Lower lobe of right lung (tissue), 2 donors: ENCODE measurements around the gene SPATA20. TPM values are rescaled to one million over a fixed set of nuclear protein-coding genes. Genes with fewer than 3 reads are reported as not detected.

Experiments
- ATAC-seq, 2 donors: fragments of 200-7000 bp; cut with Tn5 transposase; one replicate each; pipeline ENCODE4 v1.9.1; 2020 to 2022; ENCODE audit warnings: mild to moderate bottlenecking in 2 of 2, moderate library complexity in 2 of 2
- DNase-seq: peaks from one replicate; pipeline ENCODE4 v3.0.0-alpha.2; 2020
- H3K27ac ChIP-seq: fragments of 200-600 bp; one replicate; pipeline ENCODE4 v1.8.0; 2022
- H3K27me3 ChIP-seq: fragments of 200-600 bp; one replicate; pipeline ENCODE4 v1.8.0; 2022; ENCODE audit warnings: low read depth
- H3K36me3 ChIP-seq: fragments of 200-600 bp; one replicate; pipeline ENCODE4 v1.8.0; 2022; ENCODE audit warnings: mild to moderate bottlenecking
- H3K4me1 ChIP-seq: fragments of 200-600 bp; one replicate; pipeline ENCODE4 v1.8.0; 2022
- H3K4me3 ChIP-seq: fragments of 200-600 bp; one replicate; pipeline ENCODE4 v1.8.0; 2022; ENCODE audit warnings: mild to moderate bottlenecking
- H3K9me3 ChIP-seq: fragments of 200-600 bp; one replicate; pipeline ENCODE4 v1.8.0; 2022
- CTCF ChIP-seq: fragments of 200-600 bp; IDR thresholded peaks from one replicate; pipeline ENCODE4 v1.8.0; 2022; ENCODE audit warnings: antibody characterized with exemption, mild to moderate bottlenecking
- intact Hi-C: fragments of 100-400 bp; cut with DNase I; formaldehyde crosslinking; loops from one replicate; pipeline ENCODE4 v1.11.0; 2022
- total RNA-seq: library from RNA; stranded (reverse); fragmentation: NEBNext Ultra II Directional; extraction: Animal tissue kit (Norgen Biotek cat#: 25700); gene quantifications from one replicate; pipeline ENCODE4 v1.2.1, GENCODE V29; 2021
- donor health status: DM: no; HTN: yes; CAD: no; lungs with severe emphysema.

SPATA20 gene
- total RNA-seq, 1 donor from 2014 or later = 29.7 TPM

- intact Hi-C loops = no loop called here
- peaks cover 40% of the 10 kb centered on the region for H3K27me3 ChIP-seq
- DNase-seq (peak; percentile 56), ATAC-seq (peak; percentile 76 to 82)
- TF ChIP-seq CTCF = peak; percentile 34
- H3K4me3 ChIP-seq = no peak overlapping the region
- no peaks in the 10 kb centered on the region for H3K36me3 ChIP-seq
- H3K9me3 ChIP-seq = no peaks in the 10 kb centered on the region
- no peak overlapping the region for H3K27ac ChIP-seq
- H3K4me1 ChIP-seq = peaks cover 29% of the 10 kb centered on the region
These were observed 12.6 kb upstream of the SPATA20 start for GRCh38 chr17:50534222-50534978.

GRCh38 chr17:50534979-50535326 is 12.0 kb upstream of the SPATA20 start:
- intact Hi-C loops = no loop called here
- Histone ChIP-seq H3K9me3 (no peaks in the 10 kb centered on the region), H3K4me1 (peaks cover 29% of the 10 kb centered on the region), H3K27ac (no peak overlapping the region), H3K27me3 (peaks cover 39% of the 10 kb centered on the region), H3K36me3 (no peaks in the 10 kb centered on the region), H3K4me3 (no peak overlapping the region)
- TF ChIP-seq CTCF = no peak
- no peak for DNase-seq
- no peak for ATAC-seq

- intact Hi-C loops = no loop called here
- Histone ChIP-seq H3K27ac (no peak overlapping the region), H3K27me3 (peaks cover 34% of the 10 kb centered on the region)
These were observed 11.6 kb upstream of the SPATA20 start for GRCh38 chr17:50535407-50535806.

GRCh38 chr17:50536683-50537646 is 10.0 kb upstream of the SPATA20 start:
- H3K36me3 ChIP-seq = no peaks in the 10 kb centered on the region
- ATAC-seq (no peak), DNase-seq (no peak)
- no peaks in the 10 kb centered on the region for H3K9me3 ChIP-seq
- H3K27me3 ChIP-seq = peaks cover 24% of the 10 kb centered on the region
- no peak for TF ChIP-seq CTCF
- no peak overlapping the region for H3K4me3 ChIP-seq
- intact Hi-C loops = no loop called here
- no peak overlapping the region for H3K27ac ChIP-seq
- peaks cover 35% of the 10 kb centered on the region for H3K4me1 ChIP-seq

More at GRCh38 chr17:50535407-50535806, 11.6 kb upstream of the SPATA20 start:
- peaks cover 29% of the 10 kb centered on the region for H3K4me1 ChIP-seq
- no peaks in the 10 kb centered on the region for H3K36me3 ChIP-seq
- no peak overlapping the region for H3K4me3 ChIP-seq
- no peak for ATAC-seq
- TF ChIP-seq CTCF = no peak
- H3K9me3 ChIP-seq = no peaks in the 10 kb centered on the region
- no peak for DNase-seq

GRCh38 chr17:50537721-50538548 is 9.0 kb upstream of the SPATA20 start:
- ATAC-seq (no peak), DNase-seq (no peak)
- TF ChIP-seq CTCF = no peak
- H3K4me3 ChIP-seq = no peak overlapping the region
- H3K27ac ChIP-seq = no peak overlapping the region
- H3K4me1 ChIP-seq = peaks cover 33% of the 10 kb centered on the region
- intact Hi-C loops = no loop called here
- peaks cover 14% of the 10 kb centered on the region for H3K27me3 ChIP-seq
- no peaks in the 10 kb centered on the region for H3K9me3 ChIP-seq
- no peaks in the 10 kb centered on the region for H3K36me3 ChIP-seq
